H1 (cell line): Measurements from ENCODE around the gene MAS1L. TPM values are rescaled to one million over a fixed set of nuclear protein-coding genes. Genes with fewer than 3 reads are reported as not detected.

Experiments used
- CTCF ChIA-PET: fragments of 300-600 bp; sonication (Branson Sonifier 250); formaldehyde crosslinking; loops from one replicate; lab custom pipeline; 2021; ENCODE audit not compliant: partially characterized antibody; lab: Charles Lee
- POLR2A ChIA-PET: fragments of 300-600 bp; sonication (Branson Sonifier 250); formaldehyde crosslinking; loops from one replicate; lab custom pipeline; 2021; ENCODE audit warnings: inconsistent platforms; ENCODE audit not compliant: partially characterized antibody; lab: Charles Lee
- DNase-seq, 2 experiments: peaks; one replicate each; pipeline versions ENCODE4 v3.0.0 to v3.0.0-alpha.2; 2010 to 2022; ENCODE audit warnings: low spot score in 2 of 2, low read depth in 1 of 2, mixed read lengths in 1 of 2
- FAIRE-seq: peaks from 2 replicates; lab custom pipeline; 2011; peaks lifted over from hg19 to GRCh38; lab: Jason Lieb, UNC
- H2AFZ ChIP-seq: 2 replicates; pipeline ENCODE4 v1.8.1; 2012; ENCODE audit warnings: low read length, inconsistent platforms
- H2AK5ac ChIP-seq: 2 replicates; pipeline ENCODE4 v1.6.1; 2013; ENCODE audit warnings: low read depth, low read length
- H2BK120ac ChIP-seq: replicated peaks from 2 replicates; pipeline ENCODE3; 2013; ENCODE audit warnings: low read depth, low read length, inconsistent platforms
- H2BK12ac ChIP-seq: 2 replicates; pipeline ENCODE4 v1.6.1; 2013; ENCODE audit warnings: low read depth, low read length
- H2BK15ac ChIP-seq: 2 replicates; pipeline ENCODE4 v1.6.1; 2013; ENCODE audit warnings: low read length
- H2BK20ac ChIP-seq: 2 replicates; pipeline ENCODE4 v1.6.1; 2013; ENCODE audit warnings: low read length
- H2BK5ac ChIP-seq: 2 replicates; pipeline ENCODE4 v1.6.1; 2013; ENCODE audit warnings: low read depth, low read length
- H3K14ac ChIP-seq: 2 replicates; pipeline ENCODE4 v1.6.1; 2013; ENCODE audit warnings: inconsistent platforms; ENCODE audit not compliant: insufficient read length
- H3K18ac ChIP-seq: 2 replicates; pipeline ENCODE4 v1.6.1; 2013; ENCODE audit warnings: low read length; ENCODE audit errors: extremely low read depth
- H3K23ac ChIP-seq: 2 replicates; pipeline ENCODE4 v1.6.1; 2013; ENCODE audit warnings: inconsistent platforms; ENCODE audit not compliant: insufficient read length
- H3K23me2 ChIP-seq: 2 replicates; pipeline ENCODE4 v1.6.1; 2013; ENCODE audit warnings: low read depth, low read length
- H3K27ac ChIP-seq: 2 replicates; pipeline ENCODE4 v1.6.1; 2011; ENCODE audit warnings: low read depth, low read length, inconsistent platforms
- H3K27me3 ChIP-seq, 4 experiments: replicated peaks in 1 of 4; 1 replicate in 1 of 4; 2 replicates in 3 of 4; pipeline versions ENCODE4 v1.6.1 to v1.8.1; 2011 to 2013; ENCODE audit warnings: low read length in 3 of 4, mild to moderate bottlenecking in 3 of 4, inconsistent platforms in 2 of 4, mixed read lengths in 2 of 4, moderate library complexity in 1 of 4; ENCODE audit not compliant: control insufficient read depth in 3 of 4, insufficient read depth in 3 of 4; ENCODE audit errors: extremely low read depth in 1 of 4
- H3K36me3 ChIP-seq, 4 experiments: 2 replicates each; pipeline versions ENCODE4 v1.6.1 to v1.8.1; 2011 to 2013; ENCODE audit warnings: mild to moderate bottlenecking in 4 of 4, low read length in 3 of 4, moderate library complexity in 2 of 4, control low read depth in 1 of 4, inconsistent platforms in 1 of 4; ENCODE audit not compliant: insufficient read depth in 4 of 4, control insufficient read depth in 2 of 4
- H3K4ac ChIP-seq: replicated peaks from 2 replicates; pipeline ENCODE3; 2013; ENCODE audit warnings: low read length, low read depth, mixed read lengths, inconsistent platforms; ENCODE audit not compliant: insufficient read length
- H3K4me1 ChIP-seq, 4 experiments: replicated peaks in 1 of 4; 1 replicate in 1 of 4; 2 replicates in 3 of 4; pipeline versions ENCODE4 v1.6.1 to v1.8.1; 2011 to 2013; ENCODE audit warnings: low read length in 3 of 4, inconsistent platforms in 2 of 4, mixed read lengths in 1 of 4; ENCODE audit not compliant: insufficient read depth in 4 of 4, control insufficient read depth in 3 of 4
- H3K4me2 ChIP-seq, 2 experiments: 2 replicates each; pipeline versions ENCODE4 v1.6.1 to v1.8.1; 2011 to 2013; ENCODE audit warnings: low read depth in 2 of 2, low read length in 2 of 2, control low read depth in 1 of 2, inconsistent platforms in 1 of 2, mild to moderate bottlenecking in 1 of 2; ENCODE audit not compliant: insufficient read depth in 1 of 2
- H3K4me3 ChIP-seq, 4 experiments: fragments of 200-600, 300-600 bp in 1 of 4; sonication (generic), shearing (Covaris generic), sonication (Bioruptor Twin) in 1 of 4; 2 replicates each; pipeline versions ENCODE4 v1.5.1 to v1.8.1; 2011 to 2016; ENCODE audit warnings: low read length in 4 of 4, low read depth in 3 of 4, control low read depth in 2 of 4, inconsistent platforms in 2 of 4, mild to moderate bottlenecking in 2 of 4, mixed read lengths in 1 of 4, moderate library complexity in 1 of 4; ENCODE audit not compliant: insufficient read depth in 2 of 4; ENCODE audit errors: extremely low read depth in 1 of 4
- H3K56ac ChIP-seq: replicated peaks from 2 replicates; pipeline ENCODE3; 2013; ENCODE audit warnings: low read depth, mild to moderate bottlenecking, mixed read lengths, low read length, inconsistent platforms; ENCODE audit not compliant: insufficient read length
- H3K79me1 ChIP-seq: 2 replicates; pipeline ENCODE4 v1.6.1; 2013; ENCODE audit warnings: low read depth, low read length, control low read depth
- H3K79me2 ChIP-seq, 2 experiments: 2 replicates each; pipeline versions ENCODE4 v1.6.1 to v1.8.1; 2012 to 2013; ENCODE audit warnings: low read length in 2 of 2, mild to moderate bottlenecking in 2 of 2, inconsistent platforms in 1 of 2; ENCODE audit not compliant: insufficient read depth in 2 of 2, control insufficient read depth in 1 of 2
- H3K9ac ChIP-seq, 4 experiments: replicated peaks in 1 of 4; 1 replicate in 1 of 4; 2 replicates in 3 of 4; pipeline versions ENCODE4 v1.6.1 to v1.8.1; 2011 to 2013; ENCODE audit warnings: low read depth in 3 of 4, low read length in 3 of 4, control low read depth in 2 of 4, mild to moderate bottlenecking in 2 of 4, moderate library complexity in 2 of 4, inconsistent platforms in 1 of 4; ENCODE audit errors: extremely low read depth in 1 of 4
- H3K9me3 ChIP-seq, 2 experiments: 2 replicates each; pipeline versions ENCODE4 v1.6.1 to v1.8.1; 2012 to 2013; ENCODE audit warnings: mild to moderate bottlenecking in 2 of 2, moderate library complexity in 2 of 2, control low read depth in 1 of 2, inconsistent platforms in 1 of 2, low read depth in 1 of 2, low read length in 1 of 2, mixed read lengths in 1 of 2; ENCODE audit not compliant: insufficient read depth in 2 of 2
- H4K20me1 ChIP-seq, 2 experiments: replicated peaks in 1 of 2; 2 replicates each; pipeline versions ENCODE3 to v1.8.1; 2011 to 2013; ENCODE audit warnings: inconsistent platforms in 2 of 2, low read length in 2 of 2, mild to moderate bottlenecking in 1 of 2; ENCODE audit not compliant: insufficient read depth in 2 of 2, control insufficient read depth in 1 of 2
- H4K5ac ChIP-seq: 2 replicates; pipeline ENCODE4 v1.6.1; 2013; ENCODE audit warnings: low read length, low read depth, mixed read lengths, inconsistent platforms; ENCODE audit not compliant: insufficient read length
- H4K8ac ChIP-seq: 2 replicates; pipeline ENCODE4 v1.8.0; 2013; ENCODE audit warnings: mild to moderate bottlenecking, moderate library complexity, low read length, inconsistent platforms; ENCODE audit not compliant: insufficient read depth; ENCODE audit errors: extremely low read depth
- H4K91ac ChIP-seq: replicated peaks from 2 replicates; pipeline ENCODE3; 2013; ENCODE audit warnings: low read length, mixed read lengths, inconsistent platforms; ENCODE audit not compliant: insufficient read length
- BACH1 ChIP-seq: IDR thresholded peaks from 2 replicates; pipeline ENCODE4 v1.6.1; 2012; ENCODE audit warnings: low read length, improper control_type of control experiment
- BCL11A ChIP-seq, 2 experiments: IDR thresholded peaks; one replicate each; pipeline ENCODE4 v1.6.1; 2011; ENCODE audit warnings: low read depth in 2 of 2, low read length in 2 of 2, mild to moderate bottlenecking in 2 of 2
- CHD1 ChIP-seq: IDR thresholded peaks from 2 replicates; pipeline ENCODE4 v1.6.1; 2012; ENCODE audit warnings: low read depth, low read length, improper control_type of control experiment
- EGR1 ChIP-seq: IDR thresholded peaks from 2 replicates; pipeline ENCODE4 v1.6.1; 2011; ENCODE audit warnings: low read depth, low read length, borderline replicate concordance
- FOSL1 ChIP-seq: IDR thresholded peaks from 2 replicates; pipeline ENCODE4 v1.6.1; 2011; ENCODE audit warnings: mild to moderate bottlenecking, low read depth, low read length, moderate library complexity; ENCODE audit not compliant: insufficient read depth
- KDM1A ChIP-seq: fragments of 200-600, 300-600 bp; sonication (generic); IDR thresholded peaks from 2 replicates; pipeline ENCODE4 v1.7.1; 2016; ENCODE audit warnings: mild to moderate bottlenecking, low read length, borderline replicate concordance
- KDM4A ChIP-seq: IDR thresholded peaks from one replicate; pipeline ENCODE4 v1.7.1; 2012; ENCODE audit warnings: low read depth, mild to moderate bottlenecking, moderate library complexity, low read length, inconsistent platforms; ENCODE audit not compliant: severe bottlenecking
- PHF8 ChIP-seq: fragments of 200-600 bp; sonication (generic); conservative IDR thresholded peaks from 2 replicates; pipeline ENCODE4 v1.7.1; 2012; ENCODE audit warnings: low read depth, mild to moderate bottlenecking, inconsistent platforms, low read length, moderate library complexity
- RFX5 ChIP-seq: IDR thresholded peaks from 2 replicates; pipeline ENCODE4 v1.6.1; 2011; ENCODE audit warnings: low read depth, low read length, improper control_type of control experiment, borderline replicate concordance
- RNF2 ChIP-seq: fragments of 200-900, 300-1000 bp; sonication (generic); IDR thresholded peaks from 2 replicates; pipeline ENCODE4 v1.7.1; 2016; ENCODE audit warnings: borderline replicate concordance, low read depth, mild to moderate bottlenecking, antibody characterized with exemption, low read length; ENCODE audit not compliant: poor library complexity, severe bottlenecking; ENCODE audit errors: missing control alignments
- SIN3A ChIP-seq, 2 experiments: IDR thresholded peaks in 1 of 2; conservative IDR thresholded peaks in 1 of 2; 2 replicates each; pipeline ENCODE4 v1.6.1; 2011 to 2012; ENCODE audit warnings: low read length in 2 of 2, improper control_type of control experiment in 1 of 2, low read depth in 1 of 2, mild to moderate bottlenecking in 1 of 2
- SP1 ChIP-seq: IDR thresholded peaks from 2 replicates; pipeline ENCODE4 v1.6.1; 2011; ENCODE audit warnings: low read depth, low read length
- TAF7 ChIP-seq: optimal IDR thresholded peaks from 2 replicates; pipeline ENCODE3; 2011; ENCODE audit warnings: low read depth, mild to moderate bottlenecking, inconsistent platforms, low read length, moderate library complexity, borderline replicate concordance
- TEAD4 ChIP-seq: IDR thresholded peaks from 2 replicates; pipeline ENCODE4 v1.6.1; 2012; ENCODE audit warnings: low read depth, low read length, inconsistent platforms, mixed read lengths
- whole genome bisulfite sequencing, 2 experiments: shearing (Covaris generic) in 1 of 2; methylation state at CpG; one replicate each; pipeline versions ENCODE4 v1.1.6 to v1.1.7; 2013 to 2015; ENCODE audit warnings: low lambda C conversion rate in 2 of 2, mixed read lengths in 2 of 2, inconsistent platforms in 1 of 2, low coverage in 1 of 2, missing lambda C conversion rate in 1 of 2; ENCODE audit not compliant: insufficient replicate concordance in 2 of 2, insufficient coverage in 1 of 2, insufficient read length in 1 of 2; ENCODE audit errors: extremely low coverage in 1 of 2, missing lambda C conversion rate in 1 of 2; 5-methylcytosine and 5-hydroxymethylcytosine counted together
- polyA plus RNA-seq, 7 experiments: library from polyadenylated mRNA; depleted of rRNA in 3 of 7; stranded (reverse) in 5 of 7; unstranded in 2 of 7; fragments of >200 nt in 5 of 7; fragments of 200-250 nt in 2 of 7; gene quantifications; 1 replicate in 5 of 7; 2 replicates in 1 of 7; 4 replicates in 1 of 7; pipeline versions ENCODE4 v1.2.1 to v1.2.3, GENCODE V29; 2011 to 2013; ENCODE audit warnings: missing spikeins in 2 of 7, mixed read lengths in 2 of 7
- total RNA-seq: library from RNA; stranded (reverse); fragmentation: NEBNext Ultra II Directional; extraction: Animal tissue kit (Norgen Biotek cat#: 25700); gene quantifications from 2 replicates; pipeline ENCODE4 v1.2.1, GENCODE V29; 2021

The MAS1L gene
- total and polyA plus RNA-seq, 2 of the 8 experiments (the other 6 are each of a cell fraction or from before 2014, with no cell fraction given): not detected

- H2AK5ac ChIP-seq: no peak overlapping the region
- no peak for FAIRE-seq
- 93% methylated on average over 4 of the region's 4 CpGs; no CpG with 5 or more reads in 1 of the 2 experiments for WGBS, 2 experiments
- TF ChIP-seq TAF7 (no peak), CHD1 (no peak), PHF8 (no peak), RFX5 (no peak), BCL11A (IDR thresholded peaks at IDR 0.05; ENCODE audit: low read depth in 2 of 2, low read length in 2 of 2) (no peak), EGR1 (no peak), BACH1 (no peak), SIN3A (conservative IDR thresholded peaks at IDR 0.05 in 1 of 2, IDR thresholded peaks at IDR 0.05 in 1 of 2; ENCODE audit: low read depth in 1 of 2, low read length in 2 of 2) (no peak), TEAD4 (no peak), KDM4A (no peak), RNF2 (no peak), SP1 (no peak), KDM1A (no peak), FOSL1 (no peak)
Observed at GRCh38 chr6:29520232-29520631, 32.5 kb upstream of the MAS1L start.

More at GRCh38 chr6:29520232-29520631, 32.5 kb upstream of the MAS1L start:
- POLR2A ChIA-PET: no interaction called here
- Histone ChIP-seq H2BK5ac (no peak overlapping the region), H3K27me3 (no peaks in the 10 kb centered on the region), H3K23me2 (no peaks in the 10 kb centered on the region), H2BK20ac (no peak overlapping the region), H3K23ac (no peak overlapping the region), H3K9ac (no peak overlapping the region), H2AFZ (no peak overlapping the region), H3K9me3 (peaks cover 7 to 15% of the 10 kb centered on the region in 2 experiments), H3K27ac (no peak overlapping the region), H3K36me3 (no peaks in the 10 kb centered on the region), H2BK12ac (no peak overlapping the region), H4K8ac (no peak overlapping the region), H3K79me2 (no peaks in the 10 kb centered on the region), H2BK15ac (0 out of 2 replicates have a peak overlapping the region, but pooled peaks have one; percentile 46), H3K14ac (no peak overlapping the region), H3K4me1 (peaks cover 0 to 7% (median 0%) of the 10 kb centered on the region in 4 experiments; a peak in 4 of 7 replicates), H3K56ac (no peak overlapping the region), H3K79me1 (no peaks in the 10 kb centered on the region), H3K4me3 (no peak overlapping the region), H4K5ac (no peak overlapping the region), H3K18ac (no peak overlapping the region), H3K4me2 (no peak overlapping the region), H3K4ac (no peak overlapping the region), H4K20me1 (no peaks in the 10 kb centered on the region), H2BK120ac (no peak overlapping the region), H4K91ac (no peak overlapping the region)
- CTCF ChIA-PET: interaction anchor here (1.0 to 1.5 kb wide), 2 partner anchors 10 to 21 kb away, joined by 3 to 9 read pairs; no protein-coding TSS in a partner anchor
- DNase-seq: peak in 1 of 2 experiments; percentile 16
